ENCODE results near the gene SHPK. TPM values are rescaled to one million over a fixed set of nuclear protein-coding genes. Genes with fewer than 3 reads are reported as not detected.

SHPK gene
- total and polyA plus RNA-seq, 9 of the 15 experiments (the other 6 are each of a cell fraction or from before 2014, with no cell fraction given), result 2.5 to 16.3 (median 11.8) TPM

- Histone ChIP-seq H3K4me2 (ENCODE audit: insufficient read depth, low read length) (no peak overlapping the region), H3K27me3 (ENCODE audit: control insufficient read depth in 2 of 2, insufficient read depth in 2 of 2, low read length in 2 of 2) (peaks cover 10 to 38% of the 10 kb centered on the region in 2 experiments; a peak in 3 of 5 replicates), H2AFZ (ENCODE audit: low read depth, low read length) (no peak overlapping the region), H3K4me1 (replicated peaks in 1 of 2; ENCODE audit: control insufficient read depth in 2 of 2, insufficient read depth in 2 of 2, low read length in 2 of 2) (peaks cover 0 to 1% of the 10 kb centered on the region in 2 experiments; a peak in 1 of 5 replicates), H3K9ac (ENCODE audit: insufficient read depth in 1 of 2, low read depth in 2 of 2, low read length in 2 of 2) (no peak overlapping the region; a peak in 1 of 4 replicates), H3K9me1 (ENCODE audit: control insufficient read depth, insufficient read depth, low read length) (no peaks in the 10 kb centered on the region), H3K4me3 (no peak overlapping the region), H3K36me3 (ENCODE audit: control insufficient read depth, insufficient read depth, low read length) (no peaks in the 10 kb centered on the region), H3K9me3 (replicated peaks; ENCODE audit: control insufficient read depth, insufficient read depth, low read depth, low read length) (no peaks in the 10 kb centered on the region), H3K27ac (ENCODE audit: extremely low read depth, low read depth, low read length) (no peak overlapping the region), H4K20me1 (replicated peaks; ENCODE audit: control insufficient read depth, insufficient read depth, low read length) (peaks cover 5% of the 10 kb centered on the region), H3K79me2 (ENCODE audit: control insufficient read depth, insufficient read depth, low read length) (no peaks in the 10 kb centered on the region)
- WGBS (ENCODE audit: insufficient coverage, low coverage, missing lambda C conversion rate), result 44% methylated on average over 12 of the region's 13 CpGs
- no TSS peak for BruUV-seq (replicated peaks)
- in situ Hi-C loops (cut with MboI), result no loop called here
- intact Hi-C loops (cut with micrococcal nuclease), result no loop called here
- DNase-seq (ENCODE audit: extremely low read depth in 1 of 4, low spot score in 3 of 4) (no peak), ATAC-seq (no peak), FAIRE-seq (no peak)
- POLR2A ChIA-PET, result no interaction called here
- CTCF ChIA-PET (ENCODE audit: low intra/inter-chr PET ratio), result no interaction called here
- TF ChIP-seq PPARD (CRISPR knock-in tag; IDR thresholded peaks at IDR 0.05) (no peak), ZBTB33 (CRISPR knock-in tag; IDR thresholded peaks at IDR 0.05) (no peak), FOXK2 (conservative IDR thresholded peaks at IDR 0.05 in 1 of 2, IDR thresholded peaks at IDR 0.05 in 1 of 2; ENCODE audit: low read depth in 2 of 2) (no peak), ZNF395 (CRISPR knock-in tag; IDR thresholded peaks at IDR 0.05) (no peak), ILF3 (IDR thresholded peaks at IDR 0.05; ENCODE audit: borderline replicate concordance) (no peak), E2F5 (CRISPR knock-in tag; IDR thresholded peaks at IDR 0.05) (no peak), RBBP5 (IDR thresholded peaks at IDR 0.05; ENCODE audit: borderline replicate concordance, insufficient read depth, low read length, poor library complexity, severe bottlenecking) (no peak), CCAR2 (IDR thresholded peaks at IDR 0.05; ENCODE audit: low read depth, low read length) (no peak), MYBL2 (IDR thresholded peaks at IDR 0.05; ENCODE audit: low read depth) (no peak), MYBL2 (CRISPR knock-in tag; IDR thresholded peaks at IDR 0.05; ENCODE audit: borderline replicate concordance) (no peak), TCFL5 (CRISPR knock-in tag; conservative IDR thresholded peaks at IDR 0.05) (no peak)
- TF ChIP-seq, protein P1, sequence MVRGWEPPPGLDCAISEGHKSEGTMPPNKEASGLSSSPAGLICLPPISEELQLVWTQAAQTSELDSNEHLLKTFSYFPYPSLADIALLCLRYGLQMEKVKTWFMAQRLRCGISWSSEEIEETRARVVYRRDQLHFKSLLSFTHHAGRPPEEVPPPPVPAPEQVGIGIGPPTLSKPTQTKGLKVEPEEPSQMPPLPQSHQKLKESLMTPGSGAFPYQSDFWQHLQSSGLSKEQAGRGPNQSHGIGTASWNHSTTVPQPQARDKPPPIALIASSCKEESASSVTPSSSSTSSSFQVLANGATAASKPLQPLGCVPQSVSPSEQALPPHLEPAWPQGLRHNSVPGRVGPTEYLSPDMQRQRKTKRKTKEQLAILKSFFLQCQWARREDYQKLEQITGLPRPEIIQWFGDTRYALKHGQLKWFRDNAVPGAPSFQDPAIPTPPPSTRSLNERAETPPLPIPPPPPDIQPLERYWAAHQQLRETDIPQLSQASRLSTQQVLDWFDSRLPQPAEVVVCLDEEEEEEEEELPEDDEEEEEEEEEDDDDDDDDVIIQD (CRISPR knock-in tag; IDR thresholded peaks at IDR 0.05), result no peak
- TF ChIP-seq, protein P2, sequence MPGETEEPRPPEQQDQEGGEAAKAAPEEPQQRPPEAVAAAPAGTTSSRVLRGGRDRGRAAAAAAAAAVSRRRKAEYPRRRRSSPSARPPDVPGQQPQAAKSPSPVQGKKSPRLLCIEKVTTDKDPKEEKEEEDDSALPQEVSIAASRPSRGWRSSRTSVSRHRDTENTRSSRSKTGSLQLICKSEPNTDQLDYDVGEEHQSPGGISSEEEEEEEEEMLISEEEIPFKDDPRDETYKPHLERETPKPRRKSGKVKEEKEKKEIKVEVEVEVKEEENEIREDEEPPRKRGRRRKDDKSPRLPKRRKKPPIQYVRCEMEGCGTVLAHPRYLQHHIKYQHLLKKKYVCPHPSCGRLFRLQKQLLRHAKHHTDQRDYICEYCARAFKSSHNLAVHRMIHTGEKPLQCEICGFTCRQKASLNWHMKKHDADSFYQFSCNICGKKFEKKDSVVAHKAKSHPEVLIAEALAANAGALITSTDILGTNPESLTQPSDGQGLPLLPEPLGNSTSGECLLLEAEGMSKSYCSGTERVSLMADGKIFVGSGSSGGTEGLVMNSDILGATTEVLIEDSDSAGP (CRISPR knock-in tag; IDR thresholded peaks at IDR 0.05), result no peak
Measured at GRCh38 chr17:3598078-3598477, 38.0 kb downstream of the SHPK start.

Data from K562 (cell line).